HCT116 (cell line): ENCODE measurements around the gene EFCAB5. TPM values are rescaled to one million over a fixed set of nuclear protein-coding genes. Genes with fewer than 3 reads are reported as not detected.
"Not testable (repeated sequence)": the region's sequence is repeated elsewhere in the genome, so short reads cannot be mapped to it uniquely, and the experiment has no call there.

ENCODE experiments used
- ATAC-seq: fragments of 200-7000 bp; cut with Tn5 transposase; 2 replicates; pipeline ENCODE4 v1.9.1; 2020; ENCODE audit warnings: mild to moderate bottlenecking, moderate library complexity
- BruUV-seq: library from RNA; stranded (reverse); fragments of 400-500 nt; replicated peaks from 2 replicates; lab custom pipeline; 2021; lab: Mats Ljungman, UMichigan
- CTCF ChIA-PET: fragments of 300-600 bp; sonication (Branson Sonifier 250); formaldehyde crosslinking; loops from one replicate; lab custom pipeline; 2021; ENCODE audit warnings: antibody characterized with exemption; lab: Charles Lee
- POLR2A ChIA-PET: fragments of 300-600, 350-600 bp; sonication (Branson Sonifier 250); formaldehyde crosslinking; loops from one replicate; lab custom pipeline; 2021; ENCODE audit warnings: antibody characterized with exemption; lab: Charles Lee
- RAD21 ChIA-PET, 2 experiments: fragments of 300-600 bp; sonication (Branson Sonifier 250); formaldehyde crosslinking; loops; one replicate each; lab custom pipeline; 2023; ENCODE audit warnings: low total read pairs in 2 of 2; ENCODE audit not compliant: uncharacterized antibody in 2 of 2, unreplicated experiment in 2 of 2, low non-redundant PET in 1 of 2; lab: Charles Lee
- DNase-seq: peaks from one replicate; pipeline ENCODE4 v3.0.0-alpha.2; 2010; ENCODE audit warnings: low read depth, low spot score
- H2AFZ ChIP-seq: fragments of 200-600 bp; shearing (Covaris generic), sonication (generic); 2 replicates; pipeline ENCODE4 v1.6.1; 2017; ENCODE audit warnings: low read depth, mixed run types, mixed read lengths, antibody characterized with exemption, low read length; ENCODE audit not compliant: poor library complexity, severe bottlenecking
- H3K27ac ChIP-seq: 2 replicates; pipeline ENCODE4 v1.5.1; 2012; ENCODE audit warnings: low read depth, low read length
- H3K27me3 ChIP-seq: fragments of 200-600 bp; sonication (generic); 2 replicates; pipeline ENCODE4 v1.6.1; 2016; ENCODE audit warnings: mixed run types, low read length, mixed read lengths; ENCODE audit not compliant: insufficient read depth
- H3K36me3 ChIP-seq, 2 experiments: fragments of 200-500 bp in 1 of 2; fragments of 200-600 bp in 1 of 2; sonication (Bioruptor generic) in 1 of 2; sonication (generic) in 1 of 2; 2 replicates each; pipeline versions ENCODE4 v1.5.1 to v1.6.1; 2014 to 2016; ENCODE audit warnings: low read length in 2 of 2, inconsistent platforms in 1 of 2, mixed read lengths in 1 of 2, mixed run types in 1 of 2; ENCODE audit not compliant: insufficient read depth in 2 of 2, control insufficient read depth in 1 of 2
- H3K4me1 ChIP-seq, 2 experiments: fragments of 200-600 bp in 1 of 2; sonication (generic) in 1 of 2; 2 replicates each; pipeline versions ENCODE4 v1.5.1 to v1.6.1; 2012 to 2017; ENCODE audit warnings: low read length in 2 of 2, inconsistent platforms in 1 of 2, mild to moderate bottlenecking in 1 of 2, mixed read lengths in 1 of 2, mixed run types in 1 of 2, moderate library complexity in 1 of 2; ENCODE audit not compliant: insufficient read depth in 2 of 2, control insufficient read depth in 1 of 2
- H3K4me2 ChIP-seq: fragments of 200-600 bp; sonication (generic); 2 replicates; pipeline ENCODE4 v1.6.1; 2017; ENCODE audit warnings: mixed run types, low read length, mixed read lengths
- H3K4me3 ChIP-seq, 2 experiments: fragments of 200-600 bp in 1 of 2; sonication (generic) in 1 of 2; replicated peaks in 1 of 2; 2 replicates each; pipeline ENCODE4 v1.5.1; 2011 to 2016; ENCODE audit warnings: low read length in 2 of 2, control low read depth in 1 of 2, low read depth in 1 of 2, mild to moderate bottlenecking in 1 of 2, mixed read lengths in 1 of 2, mixed run types in 1 of 2
- H3K79me2 ChIP-seq: fragments of 200-600 bp; sonication (generic); 2 replicates; pipeline ENCODE4 v1.6.1; 2017; ENCODE audit warnings: mild to moderate bottlenecking, mixed run types, low read length, moderate library complexity, mixed read lengths; ENCODE audit not compliant: insufficient read depth
- H3K9ac ChIP-seq: fragments of 200-600 bp; sonication (generic); 2 replicates; pipeline ENCODE4 v1.6.1; 2016; ENCODE audit warnings: low read length, mixed read lengths
- H3K9me2 ChIP-seq: fragments of 200-600 bp; sonication (generic), shearing (Covaris generic); 2 replicates; pipeline ENCODE4 v1.6.1; 2017; ENCODE audit warnings: mixed run types, mild to moderate bottlenecking, moderate library complexity; ENCODE audit not compliant: insufficient read depth
- H3K9me3 ChIP-seq, 2 experiments: fragments of 200-500 bp in 1 of 2; fragments of 200-600 bp in 1 of 2; sonication (Bioruptor generic) in 1 of 2; sonication (generic) in 1 of 2; 2 replicates each; pipeline ENCODE4 v1.6.1; 2014 to 2017; ENCODE audit warnings: low read length in 2 of 2, mixed read lengths in 2 of 2, inconsistent platforms in 1 of 2, low read depth in 1 of 2, mild to moderate bottlenecking in 1 of 2, mixed run types in 1 of 2, moderate library complexity in 1 of 2; ENCODE audit not compliant: control insufficient read depth in 1 of 2, insufficient read depth in 1 of 2
- H4K20me1 ChIP-seq: fragments of 200-600 bp; sonication (generic), shearing (Covaris generic); 2 replicates; pipeline ENCODE4 v1.6.1; 2017; ENCODE audit warnings: mixed run types, mild to moderate bottlenecking, moderate library complexity; ENCODE audit not compliant: insufficient read depth
- CEBPB ChIP-seq: IDR thresholded peaks from 2 replicates; pipeline ENCODE4 v1.6.1; 2012; ENCODE audit warnings: low read depth
- EGR1 ChIP-seq: IDR thresholded peaks from 2 replicates; pipeline ENCODE4 v1.6.1; 2012; ENCODE audit warnings: low read depth
- ELF1 ChIP-seq: IDR thresholded peaks from 2 replicates; pipeline ENCODE4 v1.6.1; 2012; ENCODE audit warnings: low read depth, borderline replicate concordance
- POLR2AphosphoS5 ChIP-seq: IDR thresholded peaks from 2 replicates; pipeline ENCODE4 v1.6.1; 2011; ENCODE audit warnings: mild to moderate bottlenecking, low read depth, low read length, moderate library complexity
- RAD21 ChIP-seq: IDR thresholded peaks from 2 replicates; pipeline ENCODE4 v1.6.1; 2012; ENCODE audit warnings: low read depth, mild to moderate bottlenecking
- SIN3A ChIP-seq: IDR thresholded peaks from 2 replicates; pipeline ENCODE4 v1.6.1; 2012; ENCODE audit warnings: low read depth
- SP1 ChIP-seq: IDR thresholded peaks from 2 replicates; pipeline ENCODE4 v1.6.1; 2012; ENCODE audit warnings: low read depth
- ZFX ChIP-seq: fragments of 450-650 bp; IDR thresholded peaks from 2 replicates; pipeline ENCODE4 v1.6.1; 2017
- intact Hi-C: fragments of 100-400 bp; cut with micrococcal nuclease; formaldehyde crosslinking; loops from 2 replicates; pipeline ENCODE4 v1.10.0; 2022
- total RNA-seq: library from RNA; stranded (reverse); gene quantifications from one replicate; pipeline ENCODE4 v1.2.1, GENCODE V29; 2021; ENCODE audit not compliant: unreplicated experiment
- TF ChIP-seq, protein P1 (sequence below), 3 experiments: fragments of 200-600 bp in 1 of 3; sonication (generic) in 1 of 3; IDR thresholded peaks in 2 of 3; conservative IDR thresholded peaks in 1 of 3; 2 replicates each; pipeline ENCODE4 v1.5.1; 2012 to 2017; ENCODE audit warnings: low read depth in 2 of 3, low read length in 2 of 3, antibody characterized with exemption in 1 of 3, borderline replicate concordance in 1 of 3, control low read depth in 1 of 3, mild to moderate bottlenecking in 1 of 3, mixed read lengths in 1 of 3, mixed run types in 1 of 3, moderate library complexity in 1 of 3; ENCODE audit not compliant: insufficient read depth in 1 of 3
- TF ChIP-seq, protein P2 (sequence below): IDR thresholded peaks from 2 replicates; pipeline ENCODE4 v1.6.1; 2011; ENCODE audit warnings: mild to moderate bottlenecking, low read length, moderate library complexity; ENCODE audit not compliant: insufficient replicate concordance; ENCODE audit errors: extremely low read depth
- TF ChIP-seq, protein P3 (sequence below): IDR thresholded peaks from 2 replicates; pipeline ENCODE4 v1.6.1; 2012

The EFCAB5 gene
- total RNA-seq, 1 experiment from 2014 or later, result 0.17 TPM

DNA sequence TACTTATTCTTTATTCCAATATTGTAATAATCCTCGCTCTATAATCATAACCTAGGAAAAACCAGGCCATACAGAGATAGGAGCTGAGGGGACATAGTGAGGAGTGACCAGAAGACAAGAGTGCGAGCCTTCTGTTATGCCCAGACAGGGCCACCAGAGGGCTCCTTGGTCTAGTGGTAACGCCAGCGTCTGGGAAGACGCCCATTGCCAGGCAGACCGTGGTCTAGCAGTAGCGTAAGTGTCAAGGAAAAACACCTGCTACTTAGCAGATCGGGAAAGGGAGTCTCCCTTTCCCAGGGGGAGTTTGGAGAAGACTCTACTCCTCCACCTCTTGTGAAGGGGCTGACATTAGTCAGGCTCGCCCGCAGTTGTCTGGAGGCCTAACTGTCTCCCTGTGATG, 70.5 kb downstream of the EFCAB5 start:
- not testable (repeated sequence) for H3K27ac ChIP-seq
- TF ChIP-seq, protein P1, sequence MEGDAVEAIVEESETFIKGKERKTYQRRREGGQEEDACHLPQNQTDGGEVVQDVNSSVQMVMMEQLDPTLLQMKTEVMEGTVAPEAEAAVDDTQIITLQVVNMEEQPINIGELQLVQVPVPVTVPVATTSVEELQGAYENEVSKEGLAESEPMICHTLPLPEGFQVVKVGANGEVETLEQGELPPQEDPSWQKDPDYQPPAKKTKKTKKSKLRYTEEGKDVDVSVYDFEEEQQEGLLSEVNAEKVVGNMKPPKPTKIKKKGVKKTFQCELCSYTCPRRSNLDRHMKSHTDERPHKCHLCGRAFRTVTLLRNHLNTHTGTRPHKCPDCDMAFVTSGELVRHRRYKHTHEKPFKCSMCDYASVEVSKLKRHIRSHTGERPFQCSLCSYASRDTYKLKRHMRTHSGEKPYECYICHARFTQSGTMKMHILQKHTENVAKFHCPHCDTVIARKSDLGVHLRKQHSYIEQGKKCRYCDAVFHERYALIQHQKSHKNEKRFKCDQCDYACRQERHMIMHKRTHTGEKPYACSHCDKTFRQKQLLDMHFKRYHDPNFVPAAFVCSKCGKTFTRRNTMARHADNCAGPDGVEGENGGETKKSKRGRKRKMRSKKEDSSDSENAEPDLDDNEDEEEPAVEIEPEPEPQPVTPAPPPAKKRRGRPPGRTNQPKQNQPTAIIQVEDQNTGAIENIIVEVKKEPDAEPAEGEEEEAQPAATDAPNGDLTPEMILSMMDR (IDR thresholded peaks at IDR 0.05 in 2 of 3, conservative IDR thresholded peaks at IDR 0.05 in 1 of 3; ENCODE audit: borderline replicate concordance in 1 of 3, insufficient read depth in 1 of 3, low read depth in 2 of 3, low read length in 2 of 3), result 0 out of 6 replicates have a peak, but pooled peaks of 1 of the 3 experiments have one; percentile 10
- TF ChIP-seq, all 23 proteins: peak for 1; not testable (repeated sequence) for 22
- H3K4me2 ChIP-seq, H3K9me3 ChIP-seq, H3K36me3 ChIP-seq, H3K4me3 ChIP-seq, ATAC-seq, RAD21 ChIA-PET, POLR2A ChIA-PET, H3K27me3 ChIP-seq, H2AFZ ChIP-seq, H3K4me1 ChIP-seq, H3K9me2 ChIP-seq, BruUV-seq, H3K79me2 ChIP-seq, intact Hi-C loops, DNase-seq, H4K20me1 ChIP-seq, H3K9ac ChIP-seq, CTCF ChIA-PET: not testable (repeated sequence)

DNA sequence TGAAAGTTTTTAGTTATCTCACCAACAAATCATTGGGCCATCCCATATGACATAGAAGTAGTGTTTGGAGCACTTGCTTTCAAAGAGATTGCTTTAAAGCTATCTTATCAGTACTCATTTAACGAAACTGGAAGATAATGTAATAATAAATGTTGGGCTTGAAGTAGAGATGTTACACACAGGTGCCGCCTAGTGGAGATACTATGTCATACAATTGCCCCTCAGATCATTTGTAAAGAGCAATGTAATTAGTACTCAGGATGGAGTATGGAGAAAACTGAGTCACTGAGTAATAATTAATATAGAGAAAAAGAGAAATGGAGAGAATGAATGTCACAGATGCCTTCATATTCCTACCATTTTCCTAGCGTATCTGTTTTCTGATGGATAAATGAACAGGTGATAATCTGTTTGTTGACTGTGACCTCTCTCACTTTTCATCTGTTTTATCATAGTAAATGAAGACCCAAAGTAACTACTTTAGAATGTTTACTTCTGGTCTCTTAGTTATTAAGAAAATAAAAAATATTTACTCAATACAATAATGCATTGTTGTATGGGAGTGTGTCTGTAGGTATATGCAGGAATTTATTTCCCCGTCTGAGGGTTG, 80.4 kb downstream of the EFCAB5 start:
- H3K4me3 ChIP-seq, result no peak overlapping the region
- BruUV-seq, result no TSS peak
- no peaks in the 10 kb centered on the region for H3K79me2 ChIP-seq
- CTCF ChIA-PET, result interaction anchor here (0.7 to 1.4 kb wide), 12 partner anchors 8 to 404 kb away, joined by 3 to 18 read pairs (median 8); no protein-coding TSS in a partner anchor
- H3K9ac ChIP-seq, result no peak overlapping the region
- no peaks in the 10 kb centered on the region for H3K4me1 ChIP-seq
- no peaks in the 10 kb centered on the region for H3K9me3 ChIP-seq
- H4K20me1 ChIP-seq, result no peaks in the 10 kb centered on the region
- no peaks in the 10 kb centered on the region for H3K9me2 ChIP-seq
- RAD21 ChIA-PET, result interaction anchor here in 1 of 2 experiments (0.9 to 1.1 kb wide), 2 partner anchors 71 to 382 kb away, joined by 4 read pairs; no protein-coding TSS in a partner anchor
- peak; percentile 80 for ATAC-seq
- DNase-seq, result peak; percentile 37
- H2AFZ ChIP-seq, result peak overlapping the region; percentile 95
- no peaks in the 10 kb centered on the region for H3K27me3 ChIP-seq
- no peak overlapping the region for H3K27ac ChIP-seq
- peak overlapping the region; percentile 59 for H3K4me2 ChIP-seq
- H3K36me3 ChIP-seq, result no peaks in the 10 kb centered on the region
- intact Hi-C loops, result loop anchor here (1.0 to 5.0 kb wide), 2 partner anchors 90 to 215 kb away; partner anchors contain the start of gene SSH2
- POLR2A ChIA-PET, result no interaction called here
- TF ChIP-seq SIN3A (no peak), SP1 (0 out of 2 replicates have a peak, but pooled peaks have one; percentile 3), ZFX (no peak), RAD21 (peak; percentile 70), EGR1 (no peak), CEBPB (no peak), ELF1 (no peak), POLR2AphosphoS5 (no peak)
- TF ChIP-seq, protein P2, sequence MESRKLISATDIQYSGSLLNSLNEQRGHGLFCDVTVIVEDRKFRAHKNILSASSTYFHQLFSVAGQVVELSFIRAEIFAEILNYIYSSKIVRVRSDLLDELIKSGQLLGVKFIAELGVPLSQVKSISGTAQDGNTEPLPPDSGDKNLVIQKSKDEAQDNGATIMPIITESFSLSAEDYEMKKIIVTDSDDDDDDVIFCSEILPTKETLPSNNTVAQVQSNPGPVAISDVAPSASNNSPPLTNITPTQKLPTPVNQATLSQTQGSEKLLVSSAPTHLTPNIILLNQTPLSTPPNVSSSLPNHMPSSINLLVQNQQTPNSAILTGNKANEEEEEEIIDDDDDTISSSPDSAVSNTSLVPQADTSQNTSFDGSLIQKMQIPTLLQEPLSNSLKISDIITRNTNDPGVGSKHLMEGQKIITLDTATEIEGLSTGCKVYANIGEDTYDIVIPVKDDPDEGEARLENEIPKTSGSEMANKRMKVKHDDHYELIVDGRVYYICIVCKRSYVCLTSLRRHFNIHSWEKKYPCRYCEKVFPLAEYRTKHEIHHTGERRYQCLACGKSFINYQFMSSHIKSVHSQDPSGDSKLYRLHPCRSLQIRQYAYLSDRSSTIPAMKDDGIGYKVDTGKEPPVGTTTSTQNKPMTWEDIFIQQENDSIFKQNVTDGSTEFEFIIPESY, result no peak
- TF ChIP-seq, protein P3, sequence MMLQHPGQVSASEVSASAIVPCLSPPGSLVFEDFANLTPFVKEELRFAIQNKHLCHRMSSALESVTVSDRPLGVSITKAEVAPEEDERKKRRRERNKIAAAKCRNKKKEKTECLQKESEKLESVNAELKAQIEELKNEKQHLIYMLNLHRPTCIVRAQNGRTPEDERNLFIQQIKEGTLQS, result no peak
- TF ChIP-seq, protein P1 (IDR thresholded peaks at IDR 0.05 in 2 of 3, conservative IDR thresholded peaks at IDR 0.05 in 1 of 3; ENCODE audit: borderline replicate concordance in 1 of 3, insufficient read depth in 1 of 3, low read depth in 2 of 3, low read length in 2 of 3), result peak; percentile 72 to 85 (median 80); a peak in 5 of 6 replicates
